ENCODE data around the gene ADGRL3.
A peak's percentile ranks its signal among the peaks of the same experiment; 100 is the strongest.

Gene ADGRL3

DNA sequence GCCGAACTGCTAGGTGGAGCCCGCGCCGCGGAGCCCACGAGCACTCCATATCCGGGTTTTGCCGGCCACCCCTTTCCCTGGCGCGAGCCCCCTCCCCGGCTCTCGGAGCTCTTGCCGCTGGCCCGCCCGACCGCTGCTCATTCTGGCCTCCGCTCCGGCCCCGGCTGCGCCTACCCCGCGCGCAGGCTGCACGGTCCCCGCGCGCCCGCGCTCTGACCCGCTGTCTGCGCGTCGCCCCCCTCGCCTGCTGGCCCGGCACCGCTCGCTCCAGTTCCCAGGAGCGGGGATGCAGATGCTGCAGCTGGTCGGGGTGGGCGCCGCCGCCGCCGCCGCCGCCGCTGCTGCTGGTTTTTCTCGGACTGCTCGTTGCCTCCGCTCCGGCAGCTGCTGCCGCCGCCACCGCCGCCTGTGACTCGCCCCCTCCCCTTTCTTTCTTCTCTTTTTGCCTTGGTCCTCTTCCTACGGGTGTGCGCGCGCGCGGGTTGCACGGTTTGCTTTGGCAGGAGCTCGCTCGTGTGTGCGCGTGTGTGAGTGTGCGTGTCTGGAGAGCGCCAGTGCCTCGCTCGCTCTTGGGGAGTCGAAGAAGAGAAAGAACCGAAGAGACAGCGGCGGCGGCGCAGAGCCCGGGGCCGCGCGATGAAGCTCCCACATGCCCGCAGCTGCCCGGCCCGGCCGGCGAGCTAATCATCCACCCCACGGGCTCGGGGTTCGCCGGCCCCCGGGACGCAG is at the start of gene ADGRL3 (continued):
- 0 out of 2 replicates have a peak, but pooled peaks have one; percentile 24 for TF ChIP-seq ZNF449 (tag by site-specific recombination; IDR thresholded peaks at IDR 0.05)
- peak; percentile 40; the same call in 1 of the 2 replicates for TF ChIP-seq PBX3 (CRISPR knock-in tag; IDR thresholded peaks at IDR 0.05)
- no peak for TF ChIP-seq ZNF777 (tag by site-specific recombination; IDR thresholded peaks at IDR 0.05; ENCODE audit: borderline replicate concordance)
- TF ChIP-seq ZNF394 (tag by site-specific recombination; IDR thresholded peaks at IDR 0.05; ENCODE audit: borderline replicate concordance) = no peak
- TF ChIP-seq ZNF155 (tag by site-specific recombination; IDR thresholded peaks at IDR 0.05) = no peak
- no peak for TF ChIP-seq ZNF830 (tag by site-specific recombination; IDR thresholded peaks at IDR 0.05; ENCODE audit: low read depth)
- peak; percentile 41; the same call in 1 of the 2 replicates for TF ChIP-seq ZBTB17 (tag by site-specific recombination; IDR thresholded peaks at IDR 0.05)

DNA sequence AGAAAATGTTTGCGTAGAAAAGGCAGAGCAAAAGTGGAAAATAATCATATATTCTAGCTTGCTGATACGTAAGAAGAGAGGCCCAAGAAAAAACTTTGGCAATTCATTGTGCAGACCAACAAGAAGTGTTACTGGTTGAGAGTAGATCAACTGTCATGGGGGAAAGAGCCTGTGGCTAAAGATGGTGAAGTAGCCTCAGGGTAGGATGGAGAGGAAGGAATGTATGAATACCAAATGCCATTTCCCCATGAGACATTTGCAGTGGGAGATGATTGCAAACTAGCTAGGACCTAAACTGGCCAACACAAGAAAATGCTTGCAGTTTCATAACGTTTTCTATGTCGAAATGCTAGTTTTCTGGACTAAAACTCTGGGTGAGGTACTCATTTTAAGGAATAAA is 47.7 kb upstream of the ADGRL3 start:
- POLR2A ChIA-PET = no interaction called here
- no peak for TF ChIP-seq MYNN (tag by site-specific recombination; IDR thresholded peaks at IDR 0.05; ENCODE audit: borderline replicate concordance)
- no peak for TF ChIP-seq ZNF280D (tag by site-specific recombination; IDR thresholded peaks at IDR 0.05)
- TF ChIP-seq ZNF350 (tag by site-specific recombination; IDR thresholded peaks at IDR 0.05) = no peak
- TF ChIP-seq, protein P1, sequence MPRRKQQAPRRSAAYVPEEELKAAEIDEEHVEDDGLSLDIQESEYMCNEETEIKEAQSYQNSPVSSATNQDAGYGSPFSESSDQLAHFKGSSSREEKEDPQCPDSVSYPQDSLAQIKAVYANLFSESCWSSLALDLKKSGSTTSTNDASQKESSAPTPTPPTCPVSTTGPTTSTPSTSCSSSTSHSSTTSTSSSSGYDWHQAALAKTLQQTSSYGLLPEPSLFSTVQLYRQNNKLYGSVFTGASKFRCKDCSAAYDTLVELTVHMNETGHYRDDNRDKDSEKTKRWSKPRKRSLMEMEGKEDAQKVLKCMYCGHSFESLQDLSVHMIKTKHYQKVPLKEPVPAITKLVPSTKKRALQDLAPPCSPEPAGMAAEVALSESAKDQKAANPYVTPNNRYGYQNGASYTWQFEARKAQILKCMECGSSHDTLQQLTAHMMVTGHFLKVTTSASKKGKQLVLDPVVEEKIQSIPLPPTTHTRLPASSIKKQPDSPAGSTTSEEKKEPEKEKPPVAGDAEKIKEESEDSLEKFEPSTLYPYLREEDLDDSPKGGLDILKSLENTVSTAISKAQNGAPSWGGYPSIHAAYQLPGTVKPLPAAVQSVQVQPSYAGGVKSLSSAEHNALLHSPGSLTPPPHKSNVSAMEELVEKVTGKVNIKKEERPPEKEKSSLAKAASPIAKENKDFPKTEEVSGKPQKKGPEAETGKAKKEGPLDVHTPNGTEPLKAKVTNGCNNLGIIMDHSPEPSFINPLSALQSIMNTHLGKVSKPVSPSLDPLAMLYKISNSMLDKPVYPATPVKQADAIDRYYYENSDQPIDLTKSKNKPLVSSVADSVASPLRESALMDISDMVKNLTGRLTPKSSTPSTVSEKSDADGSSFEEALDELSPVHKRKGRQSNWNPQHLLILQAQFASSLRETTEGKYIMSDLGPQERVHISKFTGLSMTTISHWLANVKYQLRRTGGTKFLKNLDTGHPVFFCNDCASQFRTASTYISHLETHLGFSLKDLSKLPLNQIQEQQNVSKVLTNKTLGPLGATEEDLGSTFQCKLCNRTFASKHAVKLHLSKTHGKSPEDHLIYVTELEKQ (tag by site-specific recombination; IDR thresholded peaks at IDR 0.05; ENCODE audit: borderline replicate concordance) = no peak
- TF ChIP-seq MEIS1 (CRISPR knock-in tag; IDR thresholded peaks at IDR 0.05; ENCODE audit: borderline replicate concordance) = no peak
- no peak for TF ChIP-seq ZEB2 (tag by site-specific recombination; IDR thresholded peaks at IDR 0.05)
- no peak for TF ChIP-seq IKZF3 (tag by site-specific recombination; IDR thresholded peaks at IDR 0.05)
- no peak for TF ChIP-seq ZNF548 (tag by site-specific recombination; IDR thresholded peaks at IDR 0.05)

More for the DNA sequence above, 47.7 kb upstream of the ADGRL3 start:
- Histone ChIP-seq H3K9me3 (ENCODE audit: control insufficient read depth, insufficient read depth, low read depth, low read length) (no peaks in the 10 kb centered on the region), H3K4me1 (ENCODE audit: control insufficient read depth, insufficient read depth, low read length) (no peaks in the 10 kb centered on the region), H3K36me3 (ENCODE audit: control insufficient read depth in 2 of 2, insufficient read depth in 1 of 2, low read length in 2 of 2) (no peaks in the 10 kb centered on the region), H3K27ac (ENCODE audit: extremely low read depth, low read depth, low read length) (no peak overlapping the region), H3K4me3 (ENCODE audit: low read depth, low read length) (no peak overlapping the region)
- CTCF ChIA-PET = no interaction called here

Measured in HEK293 (cell line).